Right lobe of liver (tissue), 4 donors: ENCODE data around the gene DCST2.
"Not testable (repeated sequence)": the region's sequence is repeated elsewhere in the genome, so short reads cannot be mapped to it uniquely, and the experiment has no call there.

Experiments
- CTCF ChIP-seq, 4 donors: fragments of 200-600 bp in 3 of 4; fragments of 450-650 bp in 1 of 4; IDR thresholded peaks; one replicate each; pipeline versions ENCODE4 v1.5.1 to v1.8.0; 2016 to 2022; ENCODE audit warnings: antibody characterized with exemption in 4 of 4, mild to moderate bottlenecking in 2 of 4
- POLR2A ChIP-seq: fragments of 450-650 bp; IDR thresholded peaks from one replicate; pipeline ENCODE4 v1.6.1; 2017; ENCODE audit warnings: antibody characterized with exemption, mild to moderate bottlenecking
- donor health status: DM: no; HTN: no; CAD: no.
- donor health status: DM: no; HTN: no; CAD: no.
- donor health status: DM: no; HTN: yes; CAD: no.

GRCh38 chr1:154986736-154987135 lies 46.8 kb downstream of the DCST2 start:
- TF ChIP-seq POLR2A; CTCF (IDR thresholded peaks at IDR 0.05): not testable (repeated sequence)
